Activated naive CD8-positive, alpha-beta T cell treated with anti-CD3 and anti-CD28 coated beads for 36 hours (primary cell): Measurements from ENCODE around the gene TIMM21. TPM values are rescaled to one million over a fixed set of nuclear protein-coding genes. Genes with fewer than 3 reads are reported as not detected.

ENCODE experiments used
- DNase-seq: peaks from one replicate; pipeline ENCODE4 v3.0.0; 2021
- H3K27ac Mint-ChIP-seq: one replicate; pipeline ENCODE4 v1.8.0; 2022; ENCODE audit warnings: mild to moderate bottlenecking, moderate library complexity, mixed read lengths
- H3K27me3 Mint-ChIP-seq: one replicate; pipeline ENCODE4 v1.8.0; 2022; ENCODE audit warnings: mild to moderate bottlenecking, mixed read lengths
- H3K36me3 Mint-ChIP-seq: one replicate; pipeline ENCODE4 v1.8.0; 2021; ENCODE audit warnings: mild to moderate bottlenecking, mixed read lengths
- H3K4me1 Mint-ChIP-seq: one replicate; pipeline ENCODE4 v1.8.0; 2021; ENCODE audit warnings: mixed read lengths
- H3K4me3 Mint-ChIP-seq: one replicate; pipeline ENCODE4 v1.8.0; 2022; ENCODE audit warnings: mild to moderate bottlenecking, moderate library complexity, mixed read lengths
- H3K9me3 Mint-ChIP-seq: one replicate; pipeline ENCODE4 v1.8.0; 2022; ENCODE audit warnings: mixed read lengths
- total RNA-seq, 2 experiments: library from RNA; stranded (reverse); gene quantifications; one replicate each; pipeline ENCODE4 v1.2.3, GENCODE V29; 2021

TIMM21 gene
- total RNA-seq = 10 to 100 TPM; 78.1 to 79.0 TPM

- peaks cover 49% of the 10 kb centered on the region for H3K4me1 Mint-ChIP-seq
- peak within 1 kb of the TSS; percentile 99 for H3K27ac Mint-ChIP-seq
- peaks cover 37% of the 10 kb centered on the region for H3K36me3 Mint-ChIP-seq
- peaks cover 2% of the 10 kb centered on the region for H3K9me3 Mint-ChIP-seq
- DNase-seq = peak; percentile 96
- peaks cover 6% of the 10 kb centered on the region for H3K27me3 Mint-ChIP-seq
- peak within 1 kb of the TSS; percentile 98 for H3K4me3 Mint-ChIP-seq
Measured at GRCh38 chr18:74147779-74148542, at the start of gene TIMM21, which contains the start of gene FBXO15. TIMM21 (plus strand) TSS chr18:74148523; CDS start chr18:74148809, 286 bp downstream. FBXO15 (minus strand) TSS chr18:74147834; CDS start chr18:74147785, 49 bp downstream.

GRCh38 chr18:74108460-74108859 lies 39.9 kb upstream of the TIMM21 start:
- Mint-ChIP-seq H3K27ac (peak overlapping the region; percentile 72), H3K4me1 (peaks cover 17% of the 10 kb centered on the region), H3K27me3 (no peaks in the 10 kb centered on the region), H3K36me3 (peaks cover 29% of the 10 kb centered on the region), H3K9me3 (peaks cover 27% of the 10 kb centered on the region), H3K4me3 (no peak overlapping the region)
- no peak for DNase-seq

GRCh38 chr18:74110149-74110548 lies 38.2 kb upstream of the TIMM21 start:
- no peak overlapping the region for H3K4me3 Mint-ChIP-seq
- peaks cover 28% of the 10 kb centered on the region for H3K36me3 Mint-ChIP-seq
- no peak overlapping the region for H3K27ac Mint-ChIP-seq
- no peaks in the 10 kb centered on the region for H3K27me3 Mint-ChIP-seq
- no peak for DNase-seq
- H3K9me3 Mint-ChIP-seq = peaks cover 24% of the 10 kb centered on the region
- peaks cover 28% of the 10 kb centered on the region for H3K4me1 Mint-ChIP-seq

GRCh38 chr18:74110976-74111375 lies 37.3 kb upstream of the TIMM21 start:
- peaks cover 28% of the 10 kb centered on the region for H3K4me1 Mint-ChIP-seq
- H3K36me3 Mint-ChIP-seq = peaks cover 28% of the 10 kb centered on the region
- peaks cover 24% of the 10 kb centered on the region for H3K9me3 Mint-ChIP-seq
- H3K27ac Mint-ChIP-seq = no peak overlapping the region
- H3K27me3 Mint-ChIP-seq = no peaks in the 10 kb centered on the region
- H3K4me3 Mint-ChIP-seq = no peak overlapping the region
- no peak for DNase-seq

GRCh38 chr18:74113711-74114110 lies 34.6 kb upstream of the TIMM21 start:
- Mint-ChIP-seq H3K4me3 (no peak overlapping the region), H3K4me1 (peaks cover 21% of the 10 kb centered on the region), H3K27me3 (no peaks in the 10 kb centered on the region), H3K36me3 (peaks cover 19% of the 10 kb centered on the region), H3K9me3 (peaks cover 20% of the 10 kb centered on the region), H3K27ac (no peak overlapping the region)
- no peak for DNase-seq

- no peak overlapping the region for H3K27ac Mint-ChIP-seq
- DNase-seq = no peak
- peaks cover 17% of the 10 kb centered on the region for H3K9me3 Mint-ChIP-seq
- H3K27me3 Mint-ChIP-seq = no peaks in the 10 kb centered on the region
- no peak overlapping the region for H3K4me3 Mint-ChIP-seq
- peaks cover 15% of the 10 kb centered on the region for H3K36me3 Mint-ChIP-seq
- H3K4me1 Mint-ChIP-seq = peaks cover 21% of the 10 kb centered on the region
Measured at GRCh38 chr18:74114116-74114515, 34.2 kb upstream of the TIMM21 start.

- DNase-seq = no peak
- H3K36me3 Mint-ChIP-seq = peaks cover 10% of the 10 kb centered on the region
- H3K27ac Mint-ChIP-seq = no peak overlapping the region
- H3K9me3 Mint-ChIP-seq = peaks cover 13% of the 10 kb centered on the region
- no peaks in the 10 kb centered on the region for H3K27me3 Mint-ChIP-seq
- H3K4me1 Mint-ChIP-seq = peaks cover 28% of the 10 kb centered on the region
- H3K4me3 Mint-ChIP-seq = no peak overlapping the region
Measured at GRCh38 chr18:74115046-74115445, 33.3 kb upstream of the TIMM21 start.

- no peak overlapping the region for H3K27ac Mint-ChIP-seq
- no peak for DNase-seq
Measured at GRCh38 chr18:74116633-74117554, 31.4 kb upstream of the TIMM21 start.

GRCh38 chr18:74123200-74123599 lies 25.1 kb upstream of the TIMM21 start:
- H3K4me3 Mint-ChIP-seq = no peak overlapping the region
- H3K36me3 Mint-ChIP-seq = no peaks in the 10 kb centered on the region
- peaks cover 4% of the 10 kb centered on the region for H3K27me3 Mint-ChIP-seq
- no peak for DNase-seq
- peaks cover 16% of the 10 kb centered on the region for H3K4me1 Mint-ChIP-seq
- no peaks in the 10 kb centered on the region for H3K9me3 Mint-ChIP-seq
- no peak overlapping the region for H3K27ac Mint-ChIP-seq

More at GRCh38 chr18:74116633-74117554, 31.4 kb upstream of the TIMM21 start:
- Mint-ChIP-seq H3K9me3 (peaks cover 8% of the 10 kb centered on the region), H3K4me3 (no peak overlapping the region), H3K36me3 (peaks cover 3% of the 10 kb centered on the region), H3K27me3 (peaks cover 4% of the 10 kb centered on the region), H3K4me1 (peaks cover 31% of the 10 kb centered on the region)

- H3K36me3 Mint-ChIP-seq = no peaks in the 10 kb centered on the region
- H3K4me3 Mint-ChIP-seq = no peak overlapping the region
- H3K9me3 Mint-ChIP-seq = no peaks in the 10 kb centered on the region
- H3K4me1 Mint-ChIP-seq = peaks cover 13% of the 10 kb centered on the region
- no peak overlapping the region for H3K27ac Mint-ChIP-seq
- no peak for DNase-seq
- H3K27me3 Mint-ChIP-seq = peaks cover 4% of the 10 kb centered on the region
Measured at GRCh38 chr18:74124642-74125041, 23.7 kb upstream of the TIMM21 start.

GRCh38 chr18:74126684-74127655 lies 21.4 kb upstream of the TIMM21 start:
- no peak overlapping the region for H3K4me3 Mint-ChIP-seq
- DNase-seq = no peak
- H3K27me3 Mint-ChIP-seq = no peaks in the 10 kb centered on the region
- H3K4me1 Mint-ChIP-seq = peaks cover 2% of the 10 kb centered on the region
- no peaks in the 10 kb centered on the region for H3K36me3 Mint-ChIP-seq
- H3K9me3 Mint-ChIP-seq = no peaks in the 10 kb centered on the region
- H3K27ac Mint-ChIP-seq = no peak overlapping the region

GRCh38 chr18:74128159-74128558 lies 20.2 kb upstream of the TIMM21 start:
- no peaks in the 10 kb centered on the region for H3K27me3 Mint-ChIP-seq
- peaks cover 2% of the 10 kb centered on the region for H3K4me1 Mint-ChIP-seq
- no peaks in the 10 kb centered on the region for H3K36me3 Mint-ChIP-seq
- H3K9me3 Mint-ChIP-seq = no peaks in the 10 kb centered on the region
- H3K4me3 Mint-ChIP-seq = no peak overlapping the region
- DNase-seq = no peak
- H3K27ac Mint-ChIP-seq = no peak overlapping the region

GRCh38 chr18:74131124-74131523 lies 17.2 kb upstream of the TIMM21 start:
- no peaks in the 10 kb centered on the region for H3K27me3 Mint-ChIP-seq
- no peak overlapping the region for H3K4me3 Mint-ChIP-seq
- peaks cover 2% of the 10 kb centered on the region for H3K4me1 Mint-ChIP-seq
- no peaks in the 10 kb centered on the region for H3K9me3 Mint-ChIP-seq
- H3K27ac Mint-ChIP-seq = peak overlapping the region; percentile 21
- peaks cover 3% of the 10 kb centered on the region for H3K36me3 Mint-ChIP-seq
- DNase-seq = no peak

- Mint-ChIP-seq H3K4me3 (no peak overlapping the region), H3K27me3 (no peaks in the 10 kb centered on the region), H3K4me1 (peaks cover 2% of the 10 kb centered on the region), H3K36me3 (peaks cover 3% of the 10 kb centered on the region), H3K27ac (no peak overlapping the region), H3K9me3 (no peaks in the 10 kb centered on the region)
- DNase-seq = no peak
Measured at GRCh38 chr18:74132201-74132600, 16.1 kb upstream of the TIMM21 start.
